ENCODE measurements around the gene ZNF22. TPM values are rescaled to one million over a fixed set of nuclear protein-coding genes. Genes with fewer than 3 reads are reported as not detected.
"Not testable (repeated sequence)": the region's sequence is repeated elsewhere in the genome, so short reads cannot be mapped to it uniquely, and the experiment has no call there.

Gene ZNF22
- total RNA-seq, 1 donor from 2014 or later: 46.0 TPM

DNA sequence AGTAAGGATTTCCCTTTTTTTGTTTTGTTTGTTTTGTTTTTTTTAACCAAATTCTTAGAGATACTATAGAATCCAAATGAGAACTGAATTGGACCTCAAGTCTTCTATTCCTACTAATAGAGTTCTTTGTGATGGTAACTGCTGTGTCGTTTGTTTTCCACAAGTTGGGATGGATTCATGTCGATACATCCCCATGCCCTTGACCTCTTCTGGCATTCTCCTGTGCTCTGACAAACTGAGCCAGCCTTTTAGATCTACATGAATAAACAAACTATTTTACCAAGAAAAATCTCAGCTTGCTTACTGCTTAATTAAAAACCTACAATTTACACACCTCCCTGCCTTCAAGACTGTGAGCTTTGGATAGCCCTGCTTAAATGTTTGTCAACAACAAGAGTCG, 3.9 kb downstream of the ZNF22 start:
- no peak overlapping the region for H3K27ac Mint-ChIP-seq
- no peak for DNase-seq (ENCODE audit: low spot score, unreplicated experiment)
- H3K27me3 Mint-ChIP-seq: no peaks in the 10 kb centered on the region
- H3K36me3 Mint-ChIP-seq (ENCODE audit: insufficient read depth): peaks cover 17% of the 10 kb centered on the region
- TF ChIP-seq, protein P1, sequence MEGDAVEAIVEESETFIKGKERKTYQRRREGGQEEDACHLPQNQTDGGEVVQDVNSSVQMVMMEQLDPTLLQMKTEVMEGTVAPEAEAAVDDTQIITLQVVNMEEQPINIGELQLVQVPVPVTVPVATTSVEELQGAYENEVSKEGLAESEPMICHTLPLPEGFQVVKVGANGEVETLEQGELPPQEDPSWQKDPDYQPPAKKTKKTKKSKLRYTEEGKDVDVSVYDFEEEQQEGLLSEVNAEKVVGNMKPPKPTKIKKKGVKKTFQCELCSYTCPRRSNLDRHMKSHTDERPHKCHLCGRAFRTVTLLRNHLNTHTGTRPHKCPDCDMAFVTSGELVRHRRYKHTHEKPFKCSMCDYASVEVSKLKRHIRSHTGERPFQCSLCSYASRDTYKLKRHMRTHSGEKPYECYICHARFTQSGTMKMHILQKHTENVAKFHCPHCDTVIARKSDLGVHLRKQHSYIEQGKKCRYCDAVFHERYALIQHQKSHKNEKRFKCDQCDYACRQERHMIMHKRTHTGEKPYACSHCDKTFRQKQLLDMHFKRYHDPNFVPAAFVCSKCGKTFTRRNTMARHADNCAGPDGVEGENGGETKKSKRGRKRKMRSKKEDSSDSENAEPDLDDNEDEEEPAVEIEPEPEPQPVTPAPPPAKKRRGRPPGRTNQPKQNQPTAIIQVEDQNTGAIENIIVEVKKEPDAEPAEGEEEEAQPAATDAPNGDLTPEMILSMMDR (IDR thresholded peaks at IDR 0.05; ENCODE audit: unreplicated experiment): no peak
- no peak overlapping the region for H3K4me3 Mint-ChIP-seq (ENCODE audit: low read depth)
- H3K9me3 Mint-ChIP-seq (ENCODE audit: low read depth): no peaks in the 10 kb centered on the region
- peaks cover 23% of the 10 kb centered on the region for H3K4me1 Mint-ChIP-seq (ENCODE audit: low read depth)

DNA sequence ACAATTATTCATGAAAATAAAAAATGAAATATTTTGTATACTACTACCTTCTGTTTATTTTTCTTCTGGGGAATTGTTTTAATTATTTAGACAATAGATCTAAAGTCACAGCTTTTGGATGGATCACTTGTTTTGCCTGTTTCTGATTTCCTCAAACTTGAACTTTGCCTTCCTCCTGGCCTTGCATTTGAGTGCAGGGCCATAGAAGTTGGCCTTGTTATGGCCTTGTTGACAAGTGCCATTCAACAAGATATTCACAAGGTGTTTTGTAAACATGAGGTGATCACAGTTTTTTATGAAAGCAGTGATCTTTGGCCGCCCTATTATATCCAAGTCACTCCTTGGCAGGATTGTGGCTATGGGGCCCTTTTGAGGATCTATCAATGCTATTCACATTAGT, 4.6 kb downstream of the ZNF22 start:
- H3K36me3 Mint-ChIP-seq (ENCODE audit: insufficient read depth): peaks cover 17% of the 10 kb centered on the region
- DNase-seq (ENCODE audit: low spot score, unreplicated experiment): no peak
- TF ChIP-seq, protein P1 (IDR thresholded peaks at IDR 0.05; ENCODE audit: unreplicated experiment): no peak
- H3K4me3 Mint-ChIP-seq (ENCODE audit: low read depth): no peak overlapping the region
- H3K27me3 Mint-ChIP-seq: no peaks in the 10 kb centered on the region
- H3K4me1 Mint-ChIP-seq (ENCODE audit: low read depth): peaks cover 17% of the 10 kb centered on the region
- H3K27ac Mint-ChIP-seq: no peak overlapping the region
- H3K9me3 Mint-ChIP-seq (ENCODE audit: low read depth): no peaks in the 10 kb centered on the region

DNA sequence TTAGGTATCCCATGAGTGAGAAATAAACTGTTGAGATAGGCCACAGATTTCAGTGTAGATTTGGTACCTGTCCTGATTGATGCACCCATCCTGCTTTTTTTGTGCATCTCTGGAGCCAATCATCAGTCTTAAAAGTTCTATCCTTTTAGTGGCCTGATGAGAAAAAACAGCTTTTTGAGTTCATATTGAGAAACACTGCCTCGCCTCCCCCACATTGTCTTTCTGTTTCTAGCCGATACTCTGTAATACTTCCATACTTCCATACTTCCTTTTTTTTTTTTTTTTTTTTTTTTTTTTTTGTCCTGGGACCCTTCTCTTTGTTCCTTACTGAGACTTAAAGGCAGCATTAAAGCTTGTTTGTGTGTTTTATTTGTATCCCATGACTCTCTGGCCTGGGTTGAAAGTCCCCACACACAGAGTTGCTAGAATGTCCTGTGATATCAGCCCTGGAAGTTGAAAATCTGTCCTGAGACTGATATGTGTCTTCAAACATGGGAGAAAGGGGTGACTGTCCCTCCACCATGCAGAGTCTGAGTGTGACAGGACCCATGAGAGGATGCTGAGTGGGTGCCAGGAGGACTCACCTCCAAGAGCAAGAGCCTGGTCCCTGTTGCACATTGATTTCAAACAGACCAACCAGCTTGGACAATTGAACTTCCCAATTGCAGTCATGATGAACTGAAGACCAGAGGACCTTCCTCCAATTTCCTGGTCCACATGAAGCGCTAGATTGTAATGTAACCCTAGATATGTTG, 5.7 kb downstream of the ZNF22 start:
- TF ChIP-seq, protein P1 (IDR thresholded peaks at IDR 0.05; ENCODE audit: unreplicated experiment): no peak
- Mint-ChIP-seq H3K27ac (no peak overlapping the region), H3K4me1 (ENCODE audit: low read depth) (peaks cover 12% of the 10 kb centered on the region), H3K36me3 (ENCODE audit: insufficient read depth) (peaks cover 17% of the 10 kb centered on the region), H3K4me3 (ENCODE audit: low read depth) (no peak overlapping the region), H3K27me3 (no peaks in the 10 kb centered on the region), H3K9me3 (ENCODE audit: low read depth) (no peaks in the 10 kb centered on the region)
- DNase-seq (ENCODE audit: low spot score, unreplicated experiment): no peak

DNA sequence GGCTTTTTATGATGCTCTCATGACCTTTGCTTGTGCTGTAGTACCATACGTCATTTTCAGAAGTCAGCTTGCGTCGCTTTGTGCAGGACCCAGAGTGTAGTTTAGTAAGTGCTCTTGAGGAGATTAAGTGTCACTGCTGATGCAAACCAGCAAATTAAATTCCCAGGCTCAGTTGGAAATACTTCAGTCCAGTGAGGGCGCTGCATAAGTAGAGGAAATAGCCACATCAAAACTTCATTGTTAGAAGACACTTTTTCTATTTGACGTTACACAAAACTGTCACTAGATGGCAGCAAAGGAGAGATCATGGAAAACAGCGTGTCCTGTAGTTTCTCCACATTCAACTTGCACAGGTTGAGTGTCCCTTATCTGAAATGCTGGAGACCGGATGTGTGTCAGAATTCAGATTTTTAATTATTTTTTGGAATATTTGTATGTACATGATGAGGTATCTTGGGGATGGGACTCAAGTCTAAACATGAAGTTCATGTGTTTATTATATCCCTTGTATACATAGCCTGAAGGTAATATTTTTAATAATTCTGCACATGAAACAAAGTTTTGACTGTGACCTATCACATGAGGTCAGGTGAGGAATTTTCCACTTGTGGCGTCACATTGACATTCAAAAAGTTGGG, 7.9 kb downstream of the ZNF22 start:
- H3K9me3 Mint-ChIP-seq (ENCODE audit: low read depth): no peaks in the 10 kb centered on the region
- peaks cover 12% of the 10 kb centered on the region for H3K36me3 Mint-ChIP-seq (ENCODE audit: insufficient read depth)
- H3K27ac Mint-ChIP-seq: no peak overlapping the region
- no peaks in the 10 kb centered on the region for H3K27me3 Mint-ChIP-seq
- TF ChIP-seq, protein P1 (IDR thresholded peaks at IDR 0.05; ENCODE audit: unreplicated experiment): peak; percentile 86
- DNase-seq (ENCODE audit: low spot score, unreplicated experiment): no peak
- peaks cover 1% of the 10 kb centered on the region for H3K4me1 Mint-ChIP-seq (ENCODE audit: low read depth)
- no peak overlapping the region for H3K4me3 Mint-ChIP-seq (ENCODE audit: low read depth)

DNA sequence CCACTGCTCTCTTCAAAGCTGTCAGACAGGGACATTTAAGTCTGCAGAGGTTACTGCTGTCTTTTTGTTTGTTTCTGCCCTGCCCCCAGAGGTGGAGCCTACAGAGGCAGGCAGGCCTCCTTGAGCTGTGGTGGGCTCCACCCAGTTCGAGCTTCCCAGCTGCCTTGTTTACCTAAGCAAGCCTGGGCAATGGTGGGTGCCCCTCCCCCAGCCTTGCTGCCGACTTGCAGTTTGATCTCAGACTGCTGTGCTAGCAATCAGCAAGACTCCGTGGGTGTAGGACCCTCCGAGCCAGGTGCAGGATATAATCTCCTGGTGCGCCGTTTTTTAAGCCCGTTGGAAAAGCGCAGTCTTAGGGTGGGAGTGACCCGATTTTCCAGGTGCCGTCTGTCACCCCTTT, 13.8 kb downstream of the ZNF22 start:
- not testable (repeated sequence) for DNase-seq (ENCODE audit: low spot score, unreplicated experiment); H3K4me3 Mint-ChIP-seq (ENCODE audit: low read depth); H3K27ac Mint-ChIP-seq; H3K27me3 Mint-ChIP-seq; H3K36me3 Mint-ChIP-seq (ENCODE audit: insufficient read depth); H3K9me3 Mint-ChIP-seq (ENCODE audit: low read depth)
- H3K4me1 Mint-ChIP-seq (ENCODE audit: low read depth): peaks cover 17% of the 10 kb centered on the region

DNA sequence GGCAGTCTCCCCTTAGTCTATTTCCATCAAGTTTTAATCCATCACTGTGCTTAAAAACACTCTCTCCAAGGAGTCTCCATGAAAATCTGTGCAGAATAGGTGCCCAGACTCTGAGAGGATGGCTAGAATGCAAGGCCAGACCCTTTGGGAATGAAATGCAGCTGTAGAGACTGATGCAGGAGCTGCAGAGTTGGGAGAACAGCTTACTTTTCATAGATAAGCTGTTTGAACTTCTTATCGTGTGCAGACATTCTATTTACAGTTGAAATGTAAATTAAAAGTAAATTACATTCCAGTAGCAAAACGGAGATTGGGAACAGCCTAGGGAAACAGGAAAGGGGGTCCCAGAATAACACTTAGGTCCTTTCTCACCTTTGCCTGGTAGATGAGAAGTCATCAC, 14.9 kb downstream of the ZNF22 start:
- H3K4me1 Mint-ChIP-seq (ENCODE audit: low read depth): peaks cover 17% of the 10 kb centered on the region
- H3K36me3 Mint-ChIP-seq (ENCODE audit: insufficient read depth): no peaks in the 10 kb centered on the region
- no peak for DNase-seq (ENCODE audit: low spot score, unreplicated experiment)
- H3K27ac Mint-ChIP-seq: peak overlapping the region; percentile 6
- no peak overlapping the region for H3K4me3 Mint-ChIP-seq (ENCODE audit: low read depth)
- TF ChIP-seq, protein P1 (IDR thresholded peaks at IDR 0.05; ENCODE audit: unreplicated experiment): no peak
- H3K9me3 Mint-ChIP-seq (ENCODE audit: low read depth): no peaks in the 10 kb centered on the region
- no peaks in the 10 kb centered on the region for H3K27me3 Mint-ChIP-seq

All from progenitor cell of endocrine pancreas (in vitro differentiated cells).